Measurements from ENCODE around the gene TRPC4AP.

DNA sequence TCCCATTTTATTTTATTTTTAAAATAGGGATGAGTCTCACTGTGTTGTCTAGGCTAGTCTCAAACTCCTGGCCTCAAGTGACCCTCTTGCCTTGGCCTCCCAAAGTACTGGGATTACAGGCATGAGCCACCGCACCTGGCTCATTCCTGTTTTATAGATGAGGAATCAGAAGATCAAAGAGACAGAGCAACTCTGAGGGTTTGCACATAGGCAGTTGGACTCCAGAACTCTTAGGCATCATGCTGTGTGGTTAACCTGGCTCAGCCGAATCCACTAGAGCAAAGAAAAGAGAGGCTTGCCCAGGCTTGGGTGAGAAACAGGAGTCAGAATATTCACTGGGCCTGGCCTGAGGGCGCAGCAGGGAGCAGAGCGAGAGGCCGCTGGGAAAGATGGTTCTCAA, 127.6 kb downstream of the TRPC4AP start:
- TF ChIP-seq TAF1 (IDR thresholded peaks at IDR 0.05; ENCODE audit: borderline replicate concordance, insufficient read depth, low read length), result no peak
- TF ChIP-seq SIN3A (IDR thresholded peaks at IDR 0.05; ENCODE audit: borderline replicate concordance, insufficient read depth, low read length), result no peak

Measured in PFSK-1 (cell line).